ENCODE data around the gene OPN4. TPM values are rescaled to one million over a fixed set of nuclear protein-coding genes. Genes with fewer than 3 reads are reported as not detected.

OPN4 gene
- total and polyA plus RNA-seq, 2 donors from 2014 or later = not detected

DNA sequence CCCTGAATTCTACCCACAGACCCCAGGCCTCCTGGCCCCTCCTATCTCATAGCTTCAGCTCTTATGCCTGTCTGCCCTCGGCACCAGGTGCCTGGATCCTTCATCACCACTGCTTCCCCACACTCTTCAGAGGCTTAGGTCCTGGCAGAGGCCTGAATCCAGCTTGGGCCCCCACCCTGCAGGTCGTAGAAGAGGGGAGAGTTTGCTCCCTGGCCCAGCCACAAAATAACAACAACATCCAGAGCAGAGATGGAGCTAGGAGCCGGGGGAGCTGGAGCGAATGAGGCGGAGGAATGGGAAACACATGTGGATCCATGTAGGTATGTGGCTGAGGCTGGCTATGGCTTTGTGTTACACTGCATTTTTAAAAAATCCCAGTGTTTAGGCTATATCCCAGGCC, 7.8 kb upstream of the OPN4 start:
- no peak for DNase-seq
- no peak overlapping the region for H3K27ac ChIP-seq (ENCODE audit: low read depth in 2 of 2, low read length in 2 of 2)
- FAIRE-seq = no peak

GRCh38 chr10:86646933-86647332, 7.4 kb upstream of the OPN4 start:
- TF ChIP-seq, protein P1, sequence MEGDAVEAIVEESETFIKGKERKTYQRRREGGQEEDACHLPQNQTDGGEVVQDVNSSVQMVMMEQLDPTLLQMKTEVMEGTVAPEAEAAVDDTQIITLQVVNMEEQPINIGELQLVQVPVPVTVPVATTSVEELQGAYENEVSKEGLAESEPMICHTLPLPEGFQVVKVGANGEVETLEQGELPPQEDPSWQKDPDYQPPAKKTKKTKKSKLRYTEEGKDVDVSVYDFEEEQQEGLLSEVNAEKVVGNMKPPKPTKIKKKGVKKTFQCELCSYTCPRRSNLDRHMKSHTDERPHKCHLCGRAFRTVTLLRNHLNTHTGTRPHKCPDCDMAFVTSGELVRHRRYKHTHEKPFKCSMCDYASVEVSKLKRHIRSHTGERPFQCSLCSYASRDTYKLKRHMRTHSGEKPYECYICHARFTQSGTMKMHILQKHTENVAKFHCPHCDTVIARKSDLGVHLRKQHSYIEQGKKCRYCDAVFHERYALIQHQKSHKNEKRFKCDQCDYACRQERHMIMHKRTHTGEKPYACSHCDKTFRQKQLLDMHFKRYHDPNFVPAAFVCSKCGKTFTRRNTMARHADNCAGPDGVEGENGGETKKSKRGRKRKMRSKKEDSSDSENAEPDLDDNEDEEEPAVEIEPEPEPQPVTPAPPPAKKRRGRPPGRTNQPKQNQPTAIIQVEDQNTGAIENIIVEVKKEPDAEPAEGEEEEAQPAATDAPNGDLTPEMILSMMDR (IDR thresholded peaks at IDR 0.05; ENCODE audit: borderline replicate concordance, extremely low read depth, insufficient read depth) = no peak
- Histone ChIP-seq H3K27ac (ENCODE audit: low read depth in 2 of 2, low read length in 2 of 2) (no peak overlapping the region), H3K27me3 (ENCODE audit: control insufficient read depth, insufficient read depth, low read length) (no peaks in the 10 kb centered on the region), H3K4me3 (ENCODE audit: low read length in 3 of 3) (no peak overlapping the region), H3K9ac (ENCODE audit: low read length in 3 of 3) (no peak overlapping the region), H3K4me1 (ENCODE audit: control insufficient read depth in 2 of 3, insufficient read depth in 2 of 3, low read depth in 1 of 3, low read length in 3 of 3) (peaks cover 0 to 5% (median 0%) of the 10 kb centered on the region in 3 donors), H3K9me3 (ENCODE audit: control insufficient read depth in 2 of 3, insufficient read depth in 1 of 3, low read length in 3 of 3) (no peaks in the 10 kb centered on the region), H3K36me3 (ENCODE audit: control insufficient read depth in 2 of 3, insufficient read depth in 3 of 3, low read length in 3 of 3) (no peaks in the 10 kb centered on the region)
- intact Hi-C loops (cut with DNase I) = no loop called here
- FAIRE-seq (no peak), DNase-seq (no peak)

More for the DNA sequence above, 7.8 kb upstream of the OPN4 start:
- Histone ChIP-seq H3K27me3 (ENCODE audit: control insufficient read depth, insufficient read depth, low read length) (no peaks in the 10 kb centered on the region), H3K36me3 (ENCODE audit: control insufficient read depth in 2 of 3, insufficient read depth in 3 of 3, low read length in 3 of 3) (no peaks in the 10 kb centered on the region), H3K4me1 (ENCODE audit: control insufficient read depth in 2 of 3, insufficient read depth in 2 of 3, low read depth in 1 of 3, low read length in 3 of 3) (peaks cover 0 to 5% (median 0%) of the 10 kb centered on the region in 3 donors), H3K9ac (ENCODE audit: low read length in 3 of 3) (no peak overlapping the region), H3K9me3 (ENCODE audit: control insufficient read depth in 2 of 3, insufficient read depth in 1 of 3, low read length in 3 of 3) (no peaks in the 10 kb centered on the region), H3K4me3 (ENCODE audit: low read length in 3 of 3) (no peak overlapping the region)
- intact Hi-C loops (cut with DNase I) = no loop called here
- TF ChIP-seq, protein P1 (IDR thresholded peaks at IDR 0.05; ENCODE audit: borderline replicate concordance, extremely low read depth, insufficient read depth) = no peak

- TF ChIP-seq, protein P1 (IDR thresholded peaks at IDR 0.05; ENCODE audit: borderline replicate concordance, extremely low read depth, insufficient read depth) = no peak
- no peaks in the 10 kb centered on the region for H3K36me3 ChIP-seq (ENCODE audit: control insufficient read depth in 2 of 3, insufficient read depth in 3 of 3, low read length in 3 of 3)
- H3K9ac ChIP-seq (ENCODE audit: low read length in 3 of 3) = no peak overlapping the region
- no peak overlapping the region for H3K27ac ChIP-seq (ENCODE audit: low read depth in 2 of 2, low read length in 2 of 2)
- H3K9me3 ChIP-seq (ENCODE audit: control insufficient read depth in 2 of 3, insufficient read depth in 1 of 3, low read length in 3 of 3) = no peaks in the 10 kb centered on the region
- peaks cover 0 to 5% (median 0%) of the 10 kb centered on the region in 3 donors for H3K4me1 ChIP-seq (ENCODE audit: control insufficient read depth in 2 of 3, insufficient read depth in 2 of 3, low read depth in 1 of 3, low read length in 3 of 3)
- intact Hi-C loops (cut with DNase I) = no loop called here
- H3K4me3 ChIP-seq (ENCODE audit: low read length in 3 of 3) = no peak overlapping the region
- H3K27me3 ChIP-seq (ENCODE audit: control insufficient read depth, insufficient read depth, low read length) = no peaks in the 10 kb centered on the region
- no peak for FAIRE-seq
- DNase-seq = no peak
These were observed 6.3 kb upstream of the OPN4 start for GRCh38 chr10:86647773-86648703.

All from kidney (tissue), 14 donors.